HepG2 (cell line): Measurements from ENCODE around the gene GUCY2D. TPM values are rescaled to one million over a fixed set of nuclear protein-coding genes. Genes with fewer than 3 reads are reported as not detected.

Source experiments
- DMAP1 ChIP-seq: IDR thresholded peaks from 2 replicates; pipeline ENCODE4 v1.6.1; 2016
- FOXC1 ChIP-seq: sonication (generic); formaldehyde crosslinking; IDR thresholded peaks from 2 replicates; pipeline ENCODE4 v1.8.0; 2022; ENCODE audit warnings: mild to moderate bottlenecking, missing genetic modification reagents, borderline replicate concordance
- IRX3 ChIP-seq: sonication (generic); formaldehyde crosslinking; IDR thresholded peaks from 2 replicates; pipeline ENCODE4 v1.8.1; 2023; ENCODE audit warnings: mild to moderate bottlenecking, low read depth, missing genetic modification reagents, borderline replicate concordance
- MLLT10 ChIP-seq: sonication (generic); formaldehyde crosslinking; IDR thresholded peaks from 2 replicates; pipeline ENCODE4 v1.4.0; 2020; ENCODE audit warnings: missing genetic modification reagents
- PHB2 ChIP-seq: fragments of 450-650 bp; IDR thresholded peaks from 2 replicates; pipeline ENCODE4 v1.6.1; 2018; ENCODE audit not compliant: partially characterized antibody
- POLR2A ChIP-seq, 2 experiments: IDR thresholded peaks; 2 replicates each; pipeline ENCODE4 v1.6.1; 2011; ENCODE audit warnings: low read depth in 2 of 2, low read length in 2 of 2, mild to moderate bottlenecking in 1 of 2, moderate library complexity in 1 of 2; ENCODE audit not compliant: insufficient read depth in 1 of 2
- RAD21 ChIP-seq: fragments of 450-650 bp; formaldehyde crosslinking; IDR thresholded peaks from 2 replicates; pipeline ENCODE4 v1.5.0; 2020; ENCODE audit warnings: mild to moderate bottlenecking
- TCF7 ChIP-seq: sonication (generic); IDR thresholded peaks from 2 replicates; pipeline ENCODE4 v1.6.1; 2016; ENCODE audit warnings: antibody characterized with exemption, low read depth
- TSC22D2 ChIP-seq: sonication (generic); formaldehyde crosslinking; IDR thresholded peaks from 2 replicates; pipeline ENCODE4 v1.5.1; 2020; ENCODE audit warnings: missing genetic modification reagents, mild to moderate bottlenecking, borderline replicate concordance
- ZNF12 ChIP-seq: sonication (generic); formaldehyde crosslinking; IDR thresholded peaks from 2 replicates; pipeline ENCODE4 v1.5.0; 2020; ENCODE audit warnings: missing genetic modification reagents
- ZNF232 ChIP-seq: sonication (generic); formaldehyde crosslinking; IDR thresholded peaks from 2 replicates; pipeline ENCODE4 v1.4.0; 2020; ENCODE audit warnings: missing genetic modification reagents, borderline replicate concordance
- ZNF878 ChIP-seq: sonication (generic); formaldehyde crosslinking; IDR thresholded peaks from 2 replicates; pipeline ENCODE4 v1.8.1; 2023; ENCODE audit warnings: mild to moderate bottlenecking, missing genetic modification reagents, moderate library complexity
- polyA plus RNA-seq, 8 experiments: library from polyadenylated mRNA; depleted of rRNA in 3 of 8; stranded (reverse) in 7 of 8; unstranded in 1 of 8; fragments of >200 nt; fragmentation: Illumina TruSeq in 4 of 8; extraction: Trizol in 4 of 8; gene quantifications; 2 replicates each; pipeline versions ENCODE4 v1.2.1 to v1.2.3, GENCODE V29; 2011 to 2016; ENCODE audit warnings: low read depth in 4 of 8, missing spikeins in 1 of 8, mixed read lengths in 1 of 8; ENCODE audit not compliant: insufficient read depth in 1 of 8
- total RNA-seq, 5 experiments: library from RNA; depleted of rRNA; stranded (reverse); fragments of >200 nt; fragmentation: Illumina TruSeq; extraction: Trizol; gene quantifications; 2 replicates each; pipeline ENCODE4 v1.2.3, GENCODE V29; 2016; ENCODE audit warnings: low read depth in 1 of 5
- TF ChIP-seq, protein P1 (sequence below): sonication (generic); formaldehyde crosslinking; IDR thresholded peaks from 2 replicates; pipeline ENCODE4 v1.4.0; 2020; ENCODE audit warnings: mild to moderate bottlenecking, missing genetic modification reagents
- TF ChIP-seq, protein P2 (sequence below): sonication (generic); formaldehyde crosslinking; IDR thresholded peaks from 2 replicates; pipeline ENCODE4 v1.4.0; 2020; ENCODE audit warnings: missing genetic modification reagents, borderline replicate concordance
- TF ChIP-seq, protein P3 (sequence below): sonication (generic); formaldehyde crosslinking; IDR thresholded peaks from 2 replicates; pipeline ENCODE4 v1.8.1; 2022; ENCODE audit warnings: low read depth, mild to moderate bottlenecking, missing genetic modification reagents

GUCY2D gene
- total and polyA plus RNA-seq, 2 of the 13 experiments (the other 11 are each of a cell fraction or from before 2014, with no cell fraction given), result not detected

DNA sequence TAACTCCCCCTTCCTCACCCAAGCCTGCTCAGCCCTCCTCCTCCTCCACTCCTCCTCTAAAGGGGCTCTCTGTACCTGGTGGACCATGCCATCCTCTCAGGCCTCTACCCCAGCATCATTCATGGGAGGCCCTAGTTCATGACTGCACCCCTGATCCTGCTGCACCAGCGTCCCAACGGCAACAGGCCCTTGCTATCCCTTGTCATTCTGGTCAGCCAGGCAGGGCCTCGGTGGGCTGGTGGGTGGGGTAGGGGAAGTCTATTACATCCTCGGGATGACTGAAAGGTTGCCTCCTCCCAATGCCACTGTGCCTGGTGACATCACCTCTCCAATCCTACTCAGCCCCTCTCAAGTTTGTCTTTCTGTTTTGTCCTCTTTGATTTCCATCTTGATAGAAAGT lies 65.4 kb downstream of the GUCY2D start (continued):
- TF ChIP-seq, protein P1, sequence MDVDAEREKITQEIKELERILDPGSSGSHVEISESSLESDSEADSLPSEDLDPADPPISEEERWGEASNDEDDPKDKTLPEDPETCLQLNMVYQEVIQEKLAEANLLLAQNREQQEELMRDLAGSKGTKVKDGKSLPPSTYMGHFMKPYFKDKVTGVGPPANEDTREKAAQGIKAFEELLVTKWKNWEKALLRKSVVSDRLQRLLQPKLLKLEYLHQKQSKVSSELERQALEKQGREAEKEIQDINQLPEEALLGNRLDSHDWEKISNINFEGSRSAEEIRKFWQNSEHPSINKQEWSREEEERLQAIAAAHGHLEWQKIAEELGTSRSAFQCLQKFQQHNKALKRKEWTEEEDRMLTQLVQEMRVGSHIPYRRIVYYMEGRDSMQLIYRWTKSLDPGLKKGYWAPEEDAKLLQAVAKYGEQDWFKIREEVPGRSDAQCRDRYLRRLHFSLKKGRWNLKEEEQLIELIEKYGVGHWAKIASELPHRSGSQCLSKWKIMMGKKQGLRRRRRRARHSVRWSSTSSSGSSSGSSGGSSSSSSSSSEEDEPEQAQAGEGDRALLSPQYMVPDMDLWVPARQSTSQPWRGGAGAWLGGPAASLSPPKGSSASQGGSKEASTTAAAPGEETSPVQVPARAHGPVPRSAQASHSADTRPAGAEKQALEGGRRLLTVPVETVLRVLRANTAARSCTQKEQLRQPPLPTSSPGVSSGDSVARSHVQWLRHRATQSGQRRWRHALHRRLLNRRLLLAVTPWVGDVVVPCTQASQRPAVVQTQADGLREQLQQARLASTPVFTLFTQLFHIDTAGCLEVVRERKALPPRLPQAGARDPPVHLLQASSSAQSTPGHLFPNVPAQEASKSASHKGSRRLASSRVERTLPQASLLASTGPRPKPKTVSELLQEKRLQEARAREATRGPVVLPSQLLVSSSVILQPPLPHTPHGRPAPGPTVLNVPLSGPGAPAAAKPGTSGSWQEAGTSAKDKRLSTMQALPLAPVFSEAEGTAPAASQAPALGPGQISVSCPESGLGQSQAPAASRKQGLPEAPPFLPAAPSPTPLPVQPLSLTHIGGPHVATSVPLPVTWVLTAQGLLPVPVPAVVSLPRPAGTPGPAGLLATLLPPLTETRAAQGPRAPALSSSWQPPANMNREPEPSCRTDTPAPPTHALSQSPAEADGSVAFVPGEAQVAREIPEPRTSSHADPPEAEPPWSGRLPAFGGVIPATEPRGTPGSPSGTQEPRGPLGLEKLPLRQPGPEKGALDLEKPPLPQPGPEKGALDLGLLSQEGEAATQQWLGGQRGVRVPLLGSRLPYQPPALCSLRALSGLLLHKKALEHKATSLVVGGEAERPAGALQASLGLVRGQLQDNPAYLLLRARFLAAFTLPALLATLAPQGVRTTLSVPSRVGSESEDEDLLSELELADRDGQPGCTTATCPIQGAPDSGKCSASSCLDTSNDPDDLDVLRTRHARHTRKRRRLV, result no peak
- TF ChIP-seq ZNF12 (CRISPR knock-in tag) (no peak), RAD21 (CRISPR knock-in tag) (no peak), TCF7 (no peak), PHB2 (no peak), IRX3 (CRISPR knock-in tag) (0 out of 2 replicates have a peak, but pooled peaks have one; percentile 7), FOXC1 (CRISPR knock-in tag) (no peak), ZNF232 (CRISPR knock-in tag) (no peak), ZNF878 (no peak), MLLT10 (no peak), DMAP1 (CRISPR knock-in tag) (no peak), POLR2A (IDR thresholded peaks at IDR 0.05; ENCODE audit: insufficient read depth in 1 of 2, low read depth in 2 of 2, low read length in 2 of 2) (peak in 1 of 2 experiments; percentile 48; a peak in 1 of 4 replicates), TSC22D2 (CRISPR knock-in tag) (no peak)
- TF ChIP-seq, protein P2, sequence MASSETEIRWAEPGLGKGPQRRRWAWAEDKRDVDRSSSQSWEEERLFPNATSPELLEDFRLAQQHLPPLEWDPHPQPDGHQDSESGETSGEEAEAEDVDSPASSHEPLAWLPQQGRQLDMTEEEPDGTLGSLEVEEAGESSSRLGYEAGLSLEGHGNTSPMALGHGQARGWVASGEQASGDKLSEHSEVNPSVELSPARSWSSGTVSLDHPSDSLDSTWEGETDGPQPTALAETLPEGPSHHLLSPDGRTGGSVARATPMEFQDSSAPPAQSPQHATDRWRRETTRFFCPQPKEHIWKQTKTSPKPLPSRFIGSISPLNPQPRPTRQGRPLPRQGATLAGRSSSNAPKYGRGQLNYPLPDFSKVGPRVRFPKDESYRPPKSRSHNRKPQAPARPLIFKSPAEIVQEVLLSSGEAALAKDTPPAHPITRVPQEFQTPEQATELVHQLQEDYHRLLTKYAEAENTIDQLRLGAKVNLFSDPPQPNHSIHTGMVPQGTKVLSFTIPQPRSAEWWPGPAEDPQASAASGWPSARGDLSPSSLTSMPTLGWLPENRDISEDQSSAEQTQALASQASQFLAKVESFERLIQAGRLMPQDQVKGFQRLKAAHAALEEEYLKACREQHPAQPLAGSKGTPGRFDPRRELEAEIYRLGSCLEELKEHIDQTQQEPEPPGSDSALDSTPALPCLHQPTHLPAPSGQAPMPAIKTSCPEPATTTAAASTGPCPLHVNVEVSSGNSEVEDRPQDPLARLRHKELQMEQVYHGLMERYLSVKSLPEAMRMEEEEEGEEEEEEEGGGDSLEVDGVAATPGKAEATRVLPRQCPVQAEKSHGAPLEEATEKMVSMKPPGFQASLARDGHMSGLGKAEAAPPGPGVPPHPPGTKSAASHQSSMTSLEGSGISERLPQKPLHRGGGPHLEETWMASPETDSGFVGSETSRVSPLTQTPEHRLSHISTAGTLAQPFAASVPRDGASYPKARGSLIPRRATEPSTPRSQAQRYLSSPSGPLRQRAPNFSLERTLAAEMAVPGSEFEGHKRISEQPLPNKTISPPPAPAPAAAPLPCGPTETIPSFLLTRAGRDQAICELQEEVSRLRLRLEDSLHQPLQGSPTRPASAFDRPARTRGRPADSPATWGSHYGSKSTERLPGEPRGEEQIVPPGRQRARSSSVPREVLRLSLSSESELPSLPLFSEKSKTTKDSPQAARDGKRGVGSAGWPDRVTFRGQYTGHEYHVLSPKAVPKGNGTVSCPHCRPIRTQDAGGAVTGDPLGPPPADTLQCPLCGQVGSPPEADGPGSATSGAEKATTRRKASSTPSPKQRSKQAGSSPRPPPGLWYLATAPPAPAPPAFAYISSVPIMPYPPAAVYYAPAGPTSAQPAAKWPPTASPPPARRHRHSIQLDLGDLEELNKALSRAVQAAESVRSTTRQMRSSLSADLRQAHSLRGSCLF (CRISPR knock-in tag), result no peak
- TF ChIP-seq, protein P3, sequence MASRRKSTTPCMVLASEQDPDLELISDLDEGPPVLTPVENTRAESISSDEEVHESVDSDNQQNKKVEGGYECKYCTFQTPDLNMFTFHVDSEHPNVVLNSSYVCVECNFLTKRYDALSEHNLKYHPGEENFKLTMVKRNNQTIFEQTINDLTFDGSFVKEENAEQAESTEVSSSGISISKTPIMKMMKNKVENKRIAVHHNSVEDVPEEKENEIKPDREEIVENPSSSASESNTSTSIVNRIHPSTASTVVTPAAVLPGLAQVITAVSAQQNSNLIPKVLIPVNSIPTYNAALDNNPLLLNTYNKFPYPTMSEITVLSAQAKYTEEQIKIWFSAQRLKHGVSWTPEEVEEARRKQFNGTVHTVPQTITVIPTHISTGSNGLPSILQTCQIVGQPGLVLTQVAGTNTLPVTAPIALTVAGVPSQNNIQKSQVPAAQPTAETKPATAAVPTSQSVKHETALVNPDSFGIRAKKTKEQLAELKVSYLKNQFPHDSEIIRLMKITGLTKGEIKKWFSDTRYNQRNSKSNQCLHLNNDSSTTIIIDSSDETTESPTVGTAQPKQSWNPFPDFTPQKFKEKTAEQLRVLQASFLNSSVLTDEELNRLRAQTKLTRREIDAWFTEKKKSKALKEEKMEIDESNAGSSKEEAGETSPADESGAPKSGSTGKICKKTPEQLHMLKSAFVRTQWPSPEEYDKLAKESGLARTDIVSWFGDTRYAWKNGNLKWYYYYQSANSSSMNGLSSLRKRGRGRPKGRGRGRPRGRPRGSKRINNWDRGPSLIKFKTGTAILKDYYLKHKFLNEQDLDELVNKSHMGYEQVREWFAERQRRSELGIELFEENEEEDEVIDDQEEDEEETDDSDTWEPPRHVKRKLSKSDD (CRISPR knock-in tag), result no peak
